DND-41 (cell line): ENCODE data around the gene GOLGA3.

Experiments used
- ATAC-seq: fragments of 200-7000 bp; cut with Tn5 transposase; 3 replicates; pipeline ENCODE4 v1.9.1; 2021; ENCODE audit warnings: low read depth; ENCODE audit not compliant: insufficient read depth
- DNase-seq: peaks from one replicate; pipeline ENCODE4 v3.0.0-alpha.2; 2020
- H2AFZ ChIP-seq: 2 replicates; pipeline ENCODE4 v1.6.0; 2012; ENCODE audit warnings: low read depth, low read length
- H3K27ac ChIP-seq: 2 replicates; pipeline ENCODE4 v1.5.1; 2012; ENCODE audit warnings: low read length, inconsistent platforms
- H3K27me3 ChIP-seq: fragments of 200-600 bp; sonication (generic); 2 replicates; pipeline ENCODE4 v1.6.0; 2012; ENCODE audit warnings: low read length, mild to moderate bottlenecking, inconsistent platforms; ENCODE audit not compliant: insufficient read depth, poor library complexity
- H3K36me3 ChIP-seq: 2 replicates; pipeline ENCODE4 v1.5.1; 2012; ENCODE audit warnings: low read length, inconsistent platforms; ENCODE audit not compliant: insufficient read depth
- H3K4me1 ChIP-seq: 2 replicates; pipeline ENCODE4 v1.5.1; 2012; ENCODE audit warnings: mild to moderate bottlenecking, low read length; ENCODE audit not compliant: insufficient read depth
- H3K4me2 ChIP-seq: 2 replicates; pipeline ENCODE4 v1.6.0; 2012; ENCODE audit warnings: mild to moderate bottlenecking, moderate library complexity, low read length, inconsistent platforms; ENCODE audit not compliant: insufficient read depth
- H3K4me3 ChIP-seq, 2 experiments: fragments of 200-600 bp in 1 of 2; shearing (Covaris generic) in 1 of 2; 2 replicates each; pipeline ENCODE4 v1.5.1; 2012 to 2016; ENCODE audit warnings: inconsistent platforms in 2 of 2, low read length in 2 of 2, mild to moderate bottlenecking in 2 of 2, low read depth in 1 of 2, moderate library complexity in 1 of 2
- H3K79me2 ChIP-seq: 2 replicates; pipeline ENCODE4 v1.6.0; 2012; ENCODE audit warnings: low read length, inconsistent platforms; ENCODE audit not compliant: insufficient read depth
- H3K9ac ChIP-seq: 2 replicates; pipeline ENCODE4 v1.6.0; 2012; ENCODE audit warnings: low read depth, mild to moderate bottlenecking, inconsistent platforms, low read length, moderate library complexity
- H3K9me3 ChIP-seq: 2 replicates; pipeline ENCODE4 v1.5.1; 2012; ENCODE audit warnings: low read length, moderate library complexity, mild to moderate bottlenecking, inconsistent platforms; ENCODE audit not compliant: insufficient read depth, severe bottlenecking
- H4K20me1 ChIP-seq: 2 replicates; pipeline ENCODE4 v1.6.0; 2012; ENCODE audit warnings: low read length; ENCODE audit not compliant: insufficient read depth
- CTCF ChIP-seq: IDR thresholded peaks from 2 replicates; pipeline ENCODE4 v1.5.1; 2012; ENCODE audit warnings: borderline replicate concordance, low read length, moderate library complexity, mild to moderate bottlenecking; ENCODE audit not compliant: poor library complexity, severe bottlenecking; ENCODE audit errors: extremely low read depth
- EZH2 ChIP-seq: IDR thresholded peaks from 3 replicates; pipeline ENCODE4 v1.6.1; 2012; ENCODE audit warnings: borderline replicate concordance, low read depth, mild to moderate bottlenecking, moderate library complexity, low read length, inconsistent platforms; ENCODE audit not compliant: severe bottlenecking

Gene GOLGA3

GRCh38 chr12:132728502-132728901 lies 100.2 kb downstream of the GOLGA3 start:
- Histone ChIP-seq H3K36me3 (peaks cover 96% of the 10 kb centered on the region), H3K27ac (no peak overlapping the region)

GRCh38 chr12:132727091-132727794 lies 101.4 kb downstream of the GOLGA3 start:
- peaks cover 91% of the 10 kb centered on the region for H3K36me3 ChIP-seq
- H3K9ac ChIP-seq: no peak overlapping the region
- H3K27ac ChIP-seq: no peak overlapping the region
- H4K20me1 ChIP-seq: peaks cover 55% of the 10 kb centered on the region
- H3K9me3 ChIP-seq: no peaks in the 10 kb centered on the region
- H3K4me2 ChIP-seq: no peak overlapping the region
- TF ChIP-seq EZH2 (no peak), CTCF (no peak)
- DNase-seq (no peak), ATAC-seq (no peak)
- H3K4me3 ChIP-seq: no peak overlapping the region
- no peaks in the 10 kb centered on the region for H3K27me3 ChIP-seq
- peaks cover 15% of the 10 kb centered on the region for H3K79me2 ChIP-seq
- H2AFZ ChIP-seq: no peak overlapping the region
- no peaks in the 10 kb centered on the region for H3K4me1 ChIP-seq

More at GRCh38 chr12:132728502-132728901, 100.2 kb downstream of the GOLGA3 start:
- Histone ChIP-seq H3K9me3 (no peaks in the 10 kb centered on the region), H3K79me2 (peaks cover 9% of the 10 kb centered on the region), H3K9ac (no peak overlapping the region), H3K27me3 (no peaks in the 10 kb centered on the region), H2AFZ (no peak overlapping the region), H3K4me2 (no peak overlapping the region), H3K4me1 (no peaks in the 10 kb centered on the region), H3K4me3 (no peak overlapping the region), H4K20me1 (peaks cover 49% of the 10 kb centered on the region)
- no peak for DNase-seq
- ATAC-seq: no peak
- TF ChIP-seq EZH2 (no peak), CTCF (no peak)

- Histone ChIP-seq H3K27ac (no peak overlapping the region), H4K20me1 (peaks cover 60% of the 10 kb centered on the region), H3K4me1 (no peaks in the 10 kb centered on the region), H3K36me3 (peaks cover 89% of the 10 kb centered on the region), H3K79me2 (peaks cover 19% of the 10 kb centered on the region), H3K4me2 (no peak overlapping the region), H3K9ac (no peak overlapping the region), H3K27me3 (no peaks in the 10 kb centered on the region), H3K4me3 (no peak overlapping the region), H2AFZ (no peak overlapping the region), H3K9me3 (no peaks in the 10 kb centered on the region)
- ATAC-seq (no peak), DNase-seq (no peak)
- TF ChIP-seq EZH2 (no peak), CTCF (no peak)
These were observed 102.3 kb downstream of the GOLGA3 start for GRCh38 chr12:132726386-132726785.
